Rectal smooth muscle tissue (tissue), 1 donor: Measurements from ENCODE around the gene EPM2A.
A peak's percentile ranks its signal among the peaks of the same experiment; 100 is the strongest.
"Not testable (repeated sequence)": the region's sequence is repeated elsewhere in the genome, so short reads cannot be mapped to it uniquely, and the experiment has no call there.

Source experiments
- H3K27ac ChIP-seq: one replicate; pipeline ENCODE4 v1.7.0; 2013; ENCODE audit warnings: low read depth, low read length, inconsistent platforms
- H3K27me3 ChIP-seq: one replicate; pipeline ENCODE4 v1.7.0; 2013; ENCODE audit warnings: low read length; ENCODE audit not compliant: control insufficient read depth, insufficient read depth
- H3K36me3 ChIP-seq: one replicate; pipeline ENCODE4 v1.7.0; 2013; ENCODE audit warnings: low read length; ENCODE audit not compliant: control insufficient read depth, insufficient read depth
- H3K4me1 ChIP-seq: one replicate; pipeline ENCODE4 v1.7.0; 2013; ENCODE audit warnings: low read length; ENCODE audit not compliant: control insufficient read depth, insufficient read depth
- H3K4me3 ChIP-seq: one replicate; pipeline ENCODE4 v1.7.0; 2013; ENCODE audit warnings: low read length
- H3K9ac ChIP-seq: one replicate; pipeline ENCODE4 v1.7.0; 2013; ENCODE audit warnings: low read length

EPM2A gene

DNA sequence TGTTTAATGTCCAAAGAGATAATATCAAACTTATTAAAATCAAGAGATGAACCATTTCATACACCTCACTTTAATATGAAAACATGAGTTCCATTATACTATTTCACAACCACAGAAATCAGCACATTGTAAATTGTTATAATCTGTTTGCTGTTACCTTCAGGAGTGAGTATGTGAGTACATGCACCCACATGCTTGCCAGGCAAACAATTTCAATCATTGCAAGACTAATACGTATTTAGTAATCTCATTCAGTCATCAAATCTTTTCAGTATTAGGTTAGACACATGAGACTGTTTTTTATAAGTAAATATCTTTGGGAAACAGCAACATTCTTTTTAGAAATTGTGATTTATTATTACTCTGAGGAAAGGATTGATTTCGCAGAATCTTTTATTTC, 9.3 kb upstream of the EPM2A start:
- Histone ChIP-seq H3K9ac (no peak overlapping the region), H3K36me3 (no peaks in the 10 kb centered on the region), H3K4me1 (no peaks in the 10 kb centered on the region), H3K27ac (no peak overlapping the region), H3K27me3 (no peaks in the 10 kb centered on the region), H3K4me3 (no peak overlapping the region)

DNA sequence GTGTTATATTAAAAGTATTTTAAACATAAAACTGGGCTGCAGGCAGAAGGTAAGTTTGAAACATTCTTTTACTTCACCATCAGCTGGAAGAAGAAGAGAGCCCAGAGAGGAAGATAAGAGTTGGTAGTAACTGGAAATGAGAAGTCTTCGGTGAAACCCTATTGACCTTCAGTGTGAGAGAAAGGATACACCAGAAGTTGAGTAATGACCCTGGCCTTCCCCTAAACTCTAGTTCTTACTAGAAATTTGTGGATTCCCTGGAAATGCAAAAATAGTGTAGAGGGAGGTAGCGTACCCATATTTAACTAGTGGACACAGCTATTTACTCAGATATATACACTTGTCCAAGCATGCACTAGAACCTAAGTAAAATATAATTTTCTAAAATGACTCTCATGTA, 8.0 kb upstream of the EPM2A start:
- no peaks in the 10 kb centered on the region for H3K27me3 ChIP-seq
- no peak overlapping the region for H3K4me3 ChIP-seq
- H3K4me1 ChIP-seq, result no peaks in the 10 kb centered on the region
- no peak overlapping the region for H3K27ac ChIP-seq
- no peak overlapping the region for H3K9ac ChIP-seq
- H3K36me3 ChIP-seq, result no peaks in the 10 kb centered on the region

DNA sequence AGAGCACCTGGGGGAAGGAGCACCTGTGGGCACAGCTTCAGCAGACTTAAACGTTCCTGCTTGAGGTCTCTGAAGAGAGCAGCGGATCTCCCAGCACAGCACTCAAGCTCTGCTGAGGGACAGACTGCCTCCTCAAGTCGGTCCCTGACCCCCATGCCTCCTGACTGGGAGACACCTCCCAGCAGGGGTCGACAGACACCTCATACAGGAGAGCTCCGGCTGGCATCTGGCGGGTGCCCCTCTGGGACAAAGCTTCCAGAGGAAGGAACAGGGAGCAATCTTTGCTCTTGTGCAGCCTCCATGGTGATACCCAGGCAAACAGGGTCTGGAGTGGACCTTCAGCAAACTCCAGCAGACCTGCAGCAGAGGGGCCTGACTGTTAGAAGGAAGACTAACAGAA, 7.2 kb upstream of the EPM2A start:
- not testable (repeated sequence) for H3K9ac ChIP-seq, H3K4me1 ChIP-seq, H3K4me3 ChIP-seq, H3K27ac ChIP-seq, H3K27me3 ChIP-seq, H3K36me3 ChIP-seq

DNA sequence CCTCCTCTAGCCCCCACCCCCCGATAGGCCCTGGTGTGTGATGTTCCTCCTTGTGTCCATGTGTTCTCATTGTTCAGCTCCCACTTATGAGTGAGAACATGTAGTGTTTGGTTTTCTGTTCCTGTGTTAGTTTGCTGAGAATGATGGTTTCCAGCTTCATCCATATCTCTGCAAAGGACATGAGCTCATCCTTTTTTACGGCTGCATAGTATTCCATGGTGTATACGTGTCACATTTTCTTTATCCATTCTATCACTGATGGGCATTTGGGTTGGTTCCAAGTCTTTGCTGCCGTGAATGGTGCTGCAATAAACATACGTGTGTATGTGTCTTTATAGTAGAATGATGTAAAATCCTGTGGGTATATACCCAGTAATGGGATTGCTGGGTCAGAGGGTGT, 4.4 kb upstream of the EPM2A start:
- H3K9ac ChIP-seq, H3K27ac ChIP-seq, H3K36me3 ChIP-seq, H3K4me3 ChIP-seq, H3K4me1 ChIP-seq, H3K27me3 ChIP-seq: not testable (repeated sequence)

DNA sequence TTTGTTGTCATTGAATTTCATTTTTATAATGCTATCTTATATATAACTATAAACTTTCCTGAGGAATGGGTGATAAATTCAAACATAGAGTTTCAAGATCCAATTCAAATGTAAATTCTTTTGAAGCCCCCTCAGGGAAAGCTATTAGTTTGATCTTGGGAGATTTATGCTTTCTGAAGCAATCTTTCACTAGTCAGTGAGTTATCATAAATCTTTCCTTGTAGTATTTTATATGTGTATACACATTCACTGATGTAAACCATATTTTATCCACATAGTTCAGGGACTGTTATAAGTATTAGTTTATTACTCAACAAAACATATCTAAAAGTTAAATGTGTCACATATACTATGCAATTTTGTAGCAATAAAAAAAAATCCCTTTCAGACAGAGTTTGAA, 2.9 kb upstream of the EPM2A start:
- Histone ChIP-seq H3K4me3 (no peak overlapping the region), H3K27me3 (no peaks in the 10 kb centered on the region), H3K36me3 (no peaks in the 10 kb centered on the region), H3K4me1 (peaks cover 14% of the 10 kb centered on the region), H3K9ac (no peak overlapping the region), H3K27ac (no peak overlapping the region)

DNA sequence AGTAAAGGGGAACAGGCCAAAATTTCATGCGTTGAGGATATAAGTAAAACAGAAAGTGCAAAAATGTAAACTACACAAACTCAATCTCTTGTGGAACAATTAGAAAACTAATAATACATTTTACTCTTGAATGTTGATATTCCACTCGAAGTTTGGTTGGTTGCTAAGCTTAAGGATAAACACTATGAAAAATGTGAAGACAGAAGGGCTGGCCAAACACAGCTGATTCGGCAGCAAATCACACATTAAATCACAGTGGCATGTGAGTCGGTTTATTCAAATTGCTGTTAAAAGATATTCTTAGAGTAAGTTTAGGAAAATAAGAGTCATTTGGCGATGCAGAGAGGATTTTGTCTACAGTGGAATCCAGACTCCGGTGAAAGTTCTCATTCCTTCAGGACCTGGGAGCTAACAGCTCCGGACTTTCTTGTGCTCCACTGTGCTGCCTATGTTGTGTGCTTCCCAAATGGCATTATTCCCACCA, 1.4 kb upstream of the EPM2A start:
- Histone ChIP-seq H3K9ac (no peak overlapping the region), H3K27ac (peak overlapping the region; percentile 89), H3K4me3 (peak overlapping the region; percentile 82), H3K36me3 (no peaks in the 10 kb centered on the region), H3K27me3 (no peaks in the 10 kb centered on the region), H3K4me1 (peaks cover 14% of the 10 kb centered on the region)

DNA sequence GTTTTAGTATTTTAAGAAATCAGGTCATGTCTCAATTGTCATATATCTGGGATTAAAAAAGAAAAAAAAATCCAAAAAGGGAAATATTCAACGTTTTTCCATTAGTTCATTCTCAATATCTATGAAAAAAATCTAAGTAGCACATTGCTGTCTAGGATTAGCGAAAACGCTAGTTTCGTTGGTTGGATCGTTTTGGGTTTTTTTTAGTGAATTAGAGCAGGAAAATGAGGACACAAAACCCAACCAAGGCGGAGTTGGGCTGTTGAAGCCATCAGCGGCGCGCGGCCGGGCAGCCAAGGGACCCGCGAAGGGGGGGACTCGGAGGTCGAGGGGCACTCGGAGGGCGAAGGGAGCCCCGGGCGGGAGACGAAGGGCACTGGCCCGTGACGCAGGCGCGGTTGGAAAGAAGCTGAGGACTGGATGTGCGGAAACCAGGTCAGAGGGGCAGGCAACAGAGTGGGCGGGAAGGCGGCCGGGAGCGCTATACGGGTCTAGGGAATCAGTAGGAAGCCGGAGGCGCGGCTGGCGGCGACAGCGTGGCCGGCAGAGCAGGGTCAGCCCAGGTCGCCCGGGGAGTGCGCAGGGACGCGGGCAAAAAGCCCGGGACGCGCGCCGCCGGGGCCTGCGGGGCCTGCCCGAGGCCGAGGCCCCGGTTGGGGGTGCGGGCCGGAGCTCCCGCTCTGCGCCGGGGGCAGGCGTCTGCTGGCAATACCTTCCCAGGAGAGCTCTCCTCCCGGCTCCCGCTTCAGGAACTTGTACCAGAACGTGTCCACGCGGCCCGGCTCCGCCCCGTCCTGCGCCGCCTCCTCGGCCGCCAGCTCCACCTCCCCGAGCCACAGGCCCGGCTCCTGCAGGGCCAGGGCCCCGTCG, 599 bp downstream of the EPM2A start:
- Histone ChIP-seq H3K27me3 (no peaks in the 10 kb centered on the region), H3K36me3 (no peaks in the 10 kb centered on the region), H3K9ac (peak overlapping the region; percentile 38), H3K4me1 (peaks cover 14% of the 10 kb centered on the region), H3K4me3 (peak overlapping the region; percentile 82), H3K27ac (peak overlapping the region; percentile 89)

DNA sequence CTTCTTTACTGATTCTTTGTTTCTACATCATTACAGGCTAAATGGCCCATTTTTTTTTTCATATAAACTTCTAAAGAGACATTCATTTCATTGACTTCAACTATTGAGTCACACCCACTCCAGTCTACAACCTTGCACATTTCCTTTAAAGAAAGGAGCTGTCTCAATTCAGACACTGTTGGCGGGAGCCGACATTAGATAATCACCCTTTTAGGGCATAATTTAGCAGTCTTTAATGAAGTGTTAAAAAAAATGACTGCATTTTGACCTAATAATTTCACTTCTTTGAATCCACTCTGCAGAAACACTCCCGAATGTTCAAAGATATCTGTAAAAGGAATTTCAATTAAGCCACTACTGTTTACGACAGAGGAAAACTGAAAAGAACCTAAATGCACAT, 1.5 kb downstream of the EPM2A start:
- H3K36me3 ChIP-seq, result no peaks in the 10 kb centered on the region
- H3K27me3 ChIP-seq, result no peaks in the 10 kb centered on the region
- H3K4me3 ChIP-seq, result peak overlapping the region; percentile 82
- peaks cover 14% of the 10 kb centered on the region for H3K4me1 ChIP-seq
- peak overlapping the region; percentile 89 for H3K27ac ChIP-seq
- no peak overlapping the region for H3K9ac ChIP-seq

DNA sequence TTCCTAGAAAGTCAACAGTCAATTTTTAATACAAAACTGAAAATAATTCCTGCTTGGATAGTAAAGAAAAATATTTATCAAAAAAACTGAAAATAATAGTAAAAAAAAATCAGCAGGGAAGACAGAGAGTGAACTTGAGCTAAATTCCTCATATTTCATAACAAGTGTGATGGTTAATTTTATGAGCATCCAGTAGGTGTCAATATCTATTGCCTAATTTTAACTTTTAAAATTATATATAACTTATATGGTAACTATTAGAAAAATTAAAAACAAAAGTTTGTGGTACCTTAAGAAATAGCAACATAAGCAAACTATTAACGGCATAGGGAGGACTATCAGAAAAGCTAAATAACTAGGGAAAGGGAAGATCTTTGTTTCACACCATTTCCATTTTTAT, 2.1 kb downstream of the EPM2A start:
- no peak overlapping the region for H3K4me3 ChIP-seq
- no peaks in the 10 kb centered on the region for H3K27me3 ChIP-seq
- H3K9ac ChIP-seq, result no peak overlapping the region
- H3K36me3 ChIP-seq, result no peaks in the 10 kb centered on the region
- no peak overlapping the region for H3K27ac ChIP-seq
- peaks cover 14% of the 10 kb centered on the region for H3K4me1 ChIP-seq

DNA sequence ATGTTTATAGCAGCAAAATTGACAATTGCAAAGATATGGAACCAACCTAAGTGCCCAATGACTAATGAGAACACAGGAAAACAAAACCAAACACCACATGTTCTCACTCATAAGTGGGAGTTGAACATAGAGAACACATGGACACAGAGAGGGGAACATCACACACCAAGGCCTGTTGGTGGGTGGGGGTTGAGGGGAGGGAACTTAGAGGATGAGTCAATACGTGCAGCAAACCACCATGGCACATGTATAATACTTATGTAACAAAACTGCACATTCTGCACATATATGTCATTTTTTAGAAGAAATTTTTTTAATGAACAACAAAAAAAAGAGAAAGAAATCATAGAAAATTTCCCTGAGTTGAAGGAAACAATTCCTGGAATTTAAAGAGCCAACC, 3.9 kb downstream of the EPM2A start:
- H3K27ac ChIP-seq, result no peak overlapping the region
- H3K27me3 ChIP-seq, result no peaks in the 10 kb centered on the region
- no peak overlapping the region for H3K9ac ChIP-seq
- H3K4me1 ChIP-seq, result peaks cover 6% of the 10 kb centered on the region
- H3K36me3 ChIP-seq, result no peaks in the 10 kb centered on the region
- H3K4me3 ChIP-seq, result no peak overlapping the region

DNA sequence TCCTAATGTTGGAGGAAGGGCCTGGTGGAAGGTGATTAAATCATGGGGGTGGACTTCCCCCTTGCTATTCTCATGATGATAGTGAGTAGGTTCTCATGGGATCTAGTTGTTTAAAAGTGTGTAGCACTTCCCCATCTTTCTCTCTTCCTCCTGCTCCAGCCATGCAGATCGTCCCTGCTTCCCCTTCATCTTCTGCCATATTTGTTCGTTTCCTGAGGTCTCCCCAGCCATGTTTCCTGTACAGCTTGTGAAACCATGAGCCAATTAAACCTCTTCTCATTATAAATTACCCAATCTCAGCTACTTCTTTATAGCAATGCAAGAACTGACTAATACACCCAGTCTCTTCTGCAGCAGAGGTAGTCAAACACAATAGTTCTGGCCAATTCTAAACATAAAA, 5.4 kb downstream of the EPM2A start:
- no peaks in the 10 kb centered on the region for H3K27me3 ChIP-seq
- no peak overlapping the region for H3K4me3 ChIP-seq
- H3K36me3 ChIP-seq, result no peaks in the 10 kb centered on the region
- H3K27ac ChIP-seq, result no peak overlapping the region
- no peak overlapping the region for H3K9ac ChIP-seq
- peaks cover 6% of the 10 kb centered on the region for H3K4me1 ChIP-seq

DNA sequence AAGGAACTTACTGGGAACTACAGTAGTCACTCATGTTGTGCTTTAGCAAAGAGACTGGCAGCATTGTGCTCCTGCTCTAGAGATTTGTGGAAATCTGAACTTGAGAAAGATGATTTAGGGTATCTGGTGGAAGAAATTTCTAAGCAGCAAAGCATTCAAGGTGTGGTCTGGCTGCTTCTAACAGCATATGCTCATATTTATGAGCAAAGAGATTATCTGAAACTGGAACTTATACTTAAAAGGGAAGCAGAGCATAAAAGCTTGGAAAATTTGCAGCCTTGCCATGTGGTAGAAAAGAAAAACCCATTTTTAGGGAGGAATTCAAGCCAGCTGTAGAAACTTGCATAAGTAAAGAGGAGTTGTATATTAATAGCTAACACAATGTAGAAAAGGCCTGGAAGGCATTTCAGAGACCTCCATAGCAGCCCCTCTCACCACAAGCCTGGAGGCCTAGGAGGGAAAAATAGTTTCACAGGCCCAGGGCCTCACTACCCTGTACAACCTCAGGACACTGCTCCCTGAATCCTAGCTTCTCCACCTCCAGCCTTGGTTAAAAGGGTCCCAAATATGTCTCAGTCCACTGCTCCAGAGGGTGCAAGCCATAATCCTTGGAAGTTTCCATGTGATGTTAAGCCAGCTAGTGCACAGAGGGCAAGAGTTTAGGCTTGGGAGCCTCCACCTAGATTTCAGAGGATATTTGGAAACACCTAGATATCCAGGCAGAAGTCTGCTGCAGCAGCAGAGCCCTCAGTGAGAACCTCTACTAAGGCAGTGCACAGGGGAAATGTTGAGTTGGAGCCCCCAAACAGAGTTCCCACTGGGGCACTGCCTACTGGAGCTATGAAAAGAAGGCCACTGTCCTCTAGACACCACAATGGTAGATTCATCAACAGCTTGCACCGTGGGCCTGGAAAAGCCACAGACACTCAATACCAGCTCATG, 6.6 kb downstream of the EPM2A start:
- no peak overlapping the region for H3K9ac ChIP-seq
- no peaks in the 10 kb centered on the region for H3K36me3 ChIP-seq
- H3K4me3 ChIP-seq, result no peak overlapping the region
- no peaks in the 10 kb centered on the region for H3K27me3 ChIP-seq
- peaks cover 1% of the 10 kb centered on the region for H3K4me1 ChIP-seq
- no peak overlapping the region for H3K27ac ChIP-seq
